Mucosa of stomach (tissue), 1 donor: ENCODE data around the gene LYSMD2.

Source experiments
- H3K27me3 ChIP-seq: one replicate; pipeline ENCODE4 v1.7.0; 2013; ENCODE audit warnings: mild to moderate bottlenecking, low read length; ENCODE audit not compliant: control insufficient read depth, insufficient read depth
- H3K36me3 ChIP-seq: one replicate; pipeline ENCODE4 v1.7.0; 2013; ENCODE audit warnings: low read length; ENCODE audit not compliant: control insufficient read depth, insufficient read depth
- H3K4me1 ChIP-seq: one replicate; pipeline ENCODE4 v1.7.0; 2013; ENCODE audit warnings: mild to moderate bottlenecking, low read length; ENCODE audit not compliant: control insufficient read depth, insufficient read depth
- H3K4me3 ChIP-seq: one replicate; pipeline ENCODE4 v1.7.0; 2013; ENCODE audit warnings: low read length
- H3K9ac ChIP-seq: one replicate; pipeline ENCODE4 v1.7.0; 2013; ENCODE audit warnings: mild to moderate bottlenecking, low read length, moderate library complexity
- H3K9me3 ChIP-seq: one replicate; pipeline ENCODE4 v1.7.0; 2013; ENCODE audit warnings: mild to moderate bottlenecking, low read length, moderate library complexity; ENCODE audit not compliant: control insufficient read depth
- donor health status: Pancreatic carcinoma.

LYSMD2 gene

DNA sequence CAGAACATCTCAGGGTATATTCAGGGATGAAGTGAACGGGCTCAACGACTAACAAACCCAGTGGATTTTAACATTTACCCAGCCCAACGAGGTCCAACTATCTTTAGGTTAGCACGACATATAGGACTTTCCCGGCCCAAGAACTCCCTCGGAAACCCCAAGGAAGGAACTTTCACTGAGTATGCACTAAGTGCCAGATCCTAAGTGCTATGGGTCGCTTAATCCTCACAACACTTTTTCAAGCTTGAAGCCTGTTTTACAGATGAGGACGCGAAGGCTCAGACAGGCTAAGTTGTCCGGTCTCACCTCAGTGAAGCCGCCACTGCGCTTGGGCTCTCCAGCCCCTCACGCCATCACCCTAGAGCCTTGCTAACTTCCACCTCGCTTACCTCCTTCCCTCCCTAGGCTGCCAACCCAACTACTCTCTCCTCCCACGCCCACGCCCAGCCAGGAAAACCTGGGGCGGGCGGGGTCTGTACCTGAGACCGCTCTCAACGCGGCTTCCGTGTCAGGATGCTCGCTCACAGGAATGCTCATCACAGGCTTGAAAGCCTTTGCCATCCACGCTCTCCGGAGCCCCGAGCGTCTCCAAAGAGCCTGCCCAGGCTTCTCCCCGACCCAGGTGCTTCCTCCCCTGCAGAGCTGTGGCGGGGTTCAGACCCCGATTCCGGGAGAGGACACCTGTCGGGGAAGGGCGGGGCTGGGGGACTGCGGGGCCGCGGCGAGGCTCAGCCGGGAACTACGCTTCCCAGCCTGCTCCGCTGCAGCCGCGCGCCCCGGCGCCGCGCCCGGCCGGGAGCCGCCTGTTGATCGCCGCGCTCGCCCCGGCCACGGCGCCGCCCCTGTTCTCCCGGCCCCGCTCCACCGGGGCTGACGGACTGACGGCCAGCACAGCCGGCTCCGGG is 13.6 kb upstream of the LYSMD2 start, which contains the start of gene TMOD2:
Gene TMOD2, plus strand, starts transcription at position 806 of the 905 bp plus-strand sequence. CDS start 14,845 bp downstream, outside the sequence.
- H3K9ac ChIP-seq = peak within 1 kb of the TSS; percentile 37
- H3K27me3 ChIP-seq = peaks cover 21% of the 10 kb centered on the region
- peak within 1 kb of the TSS; percentile 44 for H3K4me3 ChIP-seq
- no peaks in the 10 kb centered on the region for H3K9me3 ChIP-seq
- peaks cover 11% of the 10 kb centered on the region for H3K4me1 ChIP-seq
- H3K36me3 ChIP-seq = no peaks in the 10 kb centered on the region

DNA sequence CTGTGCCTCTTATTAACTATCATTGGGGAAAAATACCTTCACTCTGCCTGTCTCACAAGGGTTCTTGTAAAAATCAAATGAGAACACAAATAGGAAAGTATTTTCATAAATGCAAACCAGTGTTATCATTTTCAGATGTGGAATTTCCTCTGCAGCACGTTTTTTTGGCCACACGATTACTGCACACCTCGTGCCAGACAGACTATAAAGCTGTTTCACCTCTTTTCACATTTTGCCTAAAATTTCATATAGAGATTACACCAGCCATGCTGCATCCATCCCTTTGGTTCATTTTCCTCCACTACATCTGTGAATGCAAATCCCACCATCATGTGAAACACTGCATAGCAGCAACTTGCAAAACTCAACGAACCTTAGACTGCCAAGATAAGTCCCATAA is 12.7 kb upstream of the LYSMD2 start:
- Histone ChIP-seq H3K4me1 (peaks cover 11% of the 10 kb centered on the region), H3K36me3 (no peaks in the 10 kb centered on the region), H3K9ac (no peak overlapping the region), H3K4me3 (no peak overlapping the region), H3K9me3 (no peaks in the 10 kb centered on the region), H3K27me3 (peaks cover 18% of the 10 kb centered on the region)

DNA sequence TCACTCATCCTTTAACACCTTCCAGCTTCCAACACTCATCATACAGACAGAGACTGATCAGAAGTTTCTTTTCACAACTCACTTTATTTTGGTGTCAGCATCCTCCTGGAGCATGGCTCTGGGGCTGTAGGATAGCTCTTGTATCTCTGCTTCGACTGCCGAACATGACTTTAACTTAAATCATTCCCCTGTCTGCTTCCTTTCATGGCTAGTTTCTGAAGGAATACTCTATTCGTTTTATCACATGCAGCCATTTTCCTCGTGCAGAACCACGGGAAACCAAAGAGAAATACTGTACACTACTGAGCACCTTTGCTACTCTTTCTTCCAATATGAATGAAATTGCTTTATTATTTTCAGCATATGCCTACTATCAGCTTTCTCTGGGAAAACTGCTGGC is 11.9 kb upstream of the LYSMD2 start:
- Histone ChIP-seq H3K4me1 (peaks cover 11% of the 10 kb centered on the region), H3K4me3 (no peak overlapping the region)

DNA sequence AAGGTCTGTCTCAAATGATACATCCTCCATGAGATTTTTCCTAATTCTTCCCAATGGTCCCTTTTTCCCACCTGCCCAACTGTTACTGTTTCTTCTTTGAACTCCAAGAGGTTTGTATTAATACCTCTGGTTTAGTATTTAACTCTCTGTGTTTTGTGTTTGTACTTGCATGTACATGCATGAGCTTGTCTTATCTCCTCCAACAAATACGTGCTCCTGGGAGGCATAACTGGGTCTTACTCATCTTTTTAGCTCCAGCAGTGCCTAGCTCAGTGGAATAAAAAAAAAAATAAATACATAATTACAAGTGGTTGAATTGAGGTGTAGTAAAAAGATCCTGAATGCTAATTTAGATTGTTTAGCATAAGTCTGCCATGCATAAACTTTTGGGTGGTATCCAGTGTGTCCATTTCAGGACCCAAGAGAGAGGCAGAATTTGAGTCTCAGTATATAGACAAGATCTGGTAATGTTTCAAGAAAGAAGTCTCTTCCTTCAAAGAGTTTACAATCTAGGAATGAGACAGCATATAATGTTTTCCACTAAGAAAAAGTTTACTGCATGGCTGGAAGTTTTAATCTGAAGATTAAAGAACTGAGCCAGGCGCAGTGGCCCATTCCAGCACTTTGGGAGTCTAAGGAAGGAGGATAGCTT is 1.7 kb upstream of the LYSMD2 start:
- Histone ChIP-seq H3K4me1 (peaks cover 14% of the 10 kb centered on the region), H3K9ac (no peak overlapping the region), H3K4me3 (no peak overlapping the region), H3K27me3 (no peaks in the 10 kb centered on the region), H3K9me3 (no peaks in the 10 kb centered on the region), H3K36me3 (no peaks in the 10 kb centered on the region)

More for the DNA sequence above, 11.9 kb upstream of the LYSMD2 start:
- H3K27me3 ChIP-seq = peaks cover 17% of the 10 kb centered on the region
- H3K9me3 ChIP-seq = no peaks in the 10 kb centered on the region
- H3K36me3 ChIP-seq = no peaks in the 10 kb centered on the region
- H3K9ac ChIP-seq = no peak overlapping the region

DNA sequence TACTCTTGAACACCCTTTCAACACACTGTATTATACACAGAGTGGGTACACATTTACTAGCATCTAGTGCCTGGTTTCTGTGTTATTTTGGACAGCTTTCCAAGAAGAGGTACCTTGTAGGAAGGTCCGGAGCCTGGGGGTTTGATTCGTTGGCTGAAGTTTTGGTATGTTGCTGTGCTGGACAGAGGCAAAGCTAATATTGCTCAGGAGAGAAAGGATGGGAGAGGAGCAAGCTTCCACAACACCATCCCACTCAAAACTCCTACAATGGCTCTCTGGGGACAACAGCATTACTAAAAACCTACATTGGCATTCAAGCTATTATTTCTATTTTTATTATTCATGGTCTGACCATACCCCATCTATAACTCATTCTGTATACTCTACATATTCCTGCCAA is 1.1 kb upstream of the LYSMD2 start:
- Histone ChIP-seq H3K9me3 (no peaks in the 10 kb centered on the region), H3K4me3 (no peak overlapping the region), H3K9ac (no peak overlapping the region), H3K4me1 (peaks cover 14% of the 10 kb centered on the region), H3K27me3 (no peaks in the 10 kb centered on the region), H3K36me3 (no peaks in the 10 kb centered on the region)

DNA sequence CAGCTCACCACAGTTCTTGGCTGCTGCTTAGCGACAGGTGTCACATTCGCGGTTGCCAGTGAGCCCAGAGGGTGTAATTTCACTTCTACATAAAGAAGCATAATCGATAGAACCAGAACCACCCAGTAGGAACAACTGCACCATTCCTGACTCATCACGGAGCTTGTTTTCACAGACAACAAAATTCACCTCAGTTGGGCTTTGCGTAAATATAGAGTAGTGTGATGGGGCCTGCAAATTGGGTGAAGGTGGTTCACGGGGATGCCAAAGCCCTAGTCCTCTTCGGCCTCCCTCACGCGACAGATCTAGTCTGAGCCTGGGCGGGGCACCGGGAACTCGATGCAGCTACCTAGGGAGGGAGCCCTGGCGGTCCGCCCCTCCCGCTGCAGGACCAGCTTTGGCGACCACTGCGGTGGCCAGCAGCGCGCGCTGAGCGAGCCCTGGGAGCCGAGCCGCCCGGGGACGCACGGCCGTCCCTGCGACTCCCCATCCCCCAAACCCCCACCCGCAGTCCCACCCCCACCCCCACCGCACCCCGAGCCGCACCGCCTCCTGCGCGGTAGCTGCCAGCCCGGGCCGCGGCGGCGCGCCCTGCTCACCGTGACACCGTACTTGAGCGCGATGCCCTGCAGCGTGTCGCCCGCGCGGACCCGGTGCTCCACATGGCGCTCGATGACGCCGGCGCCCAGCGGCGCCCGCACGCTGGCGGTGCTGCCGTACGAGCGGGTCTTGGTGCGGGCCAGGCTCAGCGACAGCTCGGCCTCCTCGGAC is 519 bp downstream of the LYSMD2 start:
- H3K9ac ChIP-seq = peak overlapping the region; percentile 70

DNA sequence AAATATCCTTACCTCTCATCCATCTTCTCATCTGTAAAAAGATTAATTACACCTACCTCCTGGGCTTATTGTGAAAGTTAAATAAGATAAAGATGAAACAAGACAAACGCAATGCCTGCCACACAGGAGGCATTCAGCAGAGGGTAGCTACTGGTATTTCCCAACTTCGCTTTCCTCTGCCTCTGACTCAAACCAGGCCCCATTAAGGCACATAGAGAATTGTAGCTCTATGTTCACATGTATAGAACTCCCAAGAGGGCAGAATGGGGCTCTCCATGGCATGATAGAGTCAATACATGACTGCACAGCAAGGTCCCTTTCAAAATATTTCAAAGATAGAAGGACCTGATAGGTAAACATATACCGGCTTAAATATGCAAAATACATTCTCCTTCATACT is 1.4 kb downstream of the LYSMD2 start:
- Histone ChIP-seq H3K4me1 (peaks cover 27% of the 10 kb centered on the region), H3K9ac (peak overlapping the region; percentile 51), H3K4me3 (no peak overlapping the region), H3K36me3 (no peaks in the 10 kb centered on the region), H3K9me3 (no peaks in the 10 kb centered on the region), H3K27me3 (no peaks in the 10 kb centered on the region)

More for the DNA sequence above, 519 bp downstream of the LYSMD2 start:
- H3K4me3 ChIP-seq = no peak overlapping the region
- no peaks in the 10 kb centered on the region for H3K36me3 ChIP-seq
- peaks cover 19% of the 10 kb centered on the region for H3K4me1 ChIP-seq
- H3K9me3 ChIP-seq = no peaks in the 10 kb centered on the region
- H3K27me3 ChIP-seq = no peaks in the 10 kb centered on the region

DNA sequence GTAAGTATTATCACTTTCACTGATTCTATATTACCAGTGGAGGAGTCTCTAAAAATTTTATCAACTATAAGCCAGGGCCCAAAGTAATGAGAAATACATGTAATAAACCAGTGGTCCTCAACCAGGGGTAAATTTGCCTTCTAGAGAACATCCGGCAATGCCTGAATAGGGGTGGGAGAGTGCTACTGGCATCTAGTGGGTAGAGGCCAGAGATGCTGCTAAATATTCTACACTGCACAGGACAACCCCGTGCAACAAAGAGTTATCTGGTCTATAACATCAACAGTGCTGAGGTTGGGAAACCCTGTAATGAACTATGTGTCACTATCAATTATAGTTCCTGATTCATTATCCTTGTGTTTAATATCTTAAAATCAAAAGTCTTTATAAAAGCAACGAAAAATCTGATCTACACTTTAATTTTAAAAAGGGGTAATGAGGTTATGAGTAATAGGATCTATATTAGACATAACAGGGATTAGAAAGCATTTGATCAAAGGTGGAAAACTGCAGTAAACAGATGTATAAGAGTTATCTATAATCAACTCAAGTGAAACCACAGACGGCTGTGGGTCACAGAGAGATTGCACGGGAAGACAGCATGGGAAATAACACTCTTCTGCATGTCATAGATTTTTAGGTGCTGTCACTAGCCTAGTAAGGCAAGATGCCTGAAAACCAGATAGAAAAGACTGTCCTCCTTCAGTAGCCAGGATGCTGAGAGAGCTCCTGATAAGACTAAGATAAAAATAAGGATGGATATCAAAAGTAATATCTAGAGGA is 2.0 kb downstream of the LYSMD2 start:
- no peaks in the 10 kb centered on the region for H3K36me3 ChIP-seq
- H3K9ac ChIP-seq = no peak overlapping the region
- H3K4me1 ChIP-seq = peaks cover 32% of the 10 kb centered on the region
- no peaks in the 10 kb centered on the region for H3K27me3 ChIP-seq
- H3K9me3 ChIP-seq = no peaks in the 10 kb centered on the region
- no peak overlapping the region for H3K4me3 ChIP-seq

DNA sequence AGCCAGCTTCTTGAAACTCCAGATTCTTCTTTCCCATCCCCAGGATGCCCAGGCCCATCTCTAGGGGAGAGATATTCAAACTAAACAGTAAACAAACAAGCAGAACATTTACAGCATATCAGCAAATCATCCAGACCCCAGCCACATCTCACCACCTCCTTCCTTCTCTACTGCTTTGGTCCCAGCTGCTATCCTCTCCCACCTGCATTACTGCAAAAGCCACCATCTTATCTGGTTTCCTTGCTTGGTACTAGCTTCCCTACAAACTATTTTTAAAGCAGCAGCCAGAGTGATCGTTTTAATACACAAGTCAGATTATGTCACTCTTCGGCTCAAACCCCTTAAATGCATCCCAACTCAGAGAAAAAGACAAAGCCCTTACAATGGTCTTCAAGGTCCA is 4.8 kb downstream of the LYSMD2 start:
- no peaks in the 10 kb centered on the region for H3K36me3 ChIP-seq
- no peak overlapping the region for H3K4me3 ChIP-seq
- no peaks in the 10 kb centered on the region for H3K9me3 ChIP-seq
- peaks cover 27% of the 10 kb centered on the region for H3K4me1 ChIP-seq
- H3K27me3 ChIP-seq = no peaks in the 10 kb centered on the region
- H3K9ac ChIP-seq = no peak overlapping the region

DNA sequence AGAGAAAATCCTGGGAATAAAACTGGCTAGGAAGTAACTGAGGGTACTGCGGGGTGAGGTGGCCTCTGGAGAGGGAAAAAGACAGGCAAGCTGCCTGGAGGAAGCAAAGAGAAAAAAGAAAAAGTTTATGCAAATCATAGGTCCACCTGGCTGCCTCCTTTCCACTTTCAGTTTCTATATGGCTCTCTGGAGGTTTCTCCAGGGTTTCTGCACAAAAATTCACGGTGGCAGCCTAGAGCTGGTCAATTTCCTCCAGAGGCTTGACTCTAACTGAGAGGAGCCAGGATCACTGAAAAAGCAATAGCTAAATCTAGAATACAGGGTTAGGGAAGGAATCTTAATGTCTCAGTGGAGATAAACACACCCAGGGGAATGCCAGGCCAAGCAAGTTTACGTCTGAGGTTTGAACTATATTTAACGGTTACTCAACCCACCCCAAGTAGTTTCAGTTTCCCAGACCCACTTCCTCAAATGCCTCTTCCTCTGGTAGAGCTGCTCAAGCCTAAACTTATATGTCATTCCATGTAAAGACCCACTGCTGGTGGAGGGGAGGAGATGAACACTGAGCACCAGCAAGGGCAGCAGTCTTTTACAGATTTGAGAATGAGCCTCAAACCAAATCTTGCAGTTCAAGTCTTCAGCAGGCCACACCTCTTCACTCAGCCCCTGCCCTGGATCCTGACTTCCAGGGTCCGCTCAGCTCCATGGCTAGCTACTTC is 5.7 kb downstream of the LYSMD2 start:
- peak overlapping the region; percentile 68 for H3K9ac ChIP-seq
- H3K4me3 ChIP-seq = peak overlapping the region; percentile 17

More for the DNA sequence above, 5.7 kb downstream of the LYSMD2 start:
- H3K4me1 ChIP-seq = peaks cover 27% of the 10 kb centered on the region
- no peaks in the 10 kb centered on the region for H3K9me3 ChIP-seq
- H3K27me3 ChIP-seq = no peaks in the 10 kb centered on the region
- H3K36me3 ChIP-seq = no peaks in the 10 kb centered on the region
